Epithelial cell of esophagus (primary cell): ENCODE data around the gene CEP128.

Experiments
- DNase-seq: peaks from one replicate; pipeline ENCODE4 v3.0.0; 2010; ENCODE audit warnings: low read depth
- H3K4me3 ChIP-seq: 2 replicates; pipeline ENCODE4 v1.5.1; 2011; ENCODE audit warnings: mild to moderate bottlenecking, low read length, control low read depth
- TF ChIP-seq, protein P1 (sequence below): IDR thresholded peaks from 2 replicates; pipeline ENCODE4 v1.5.1; 2011; ENCODE audit warnings: low read depth, mild to moderate bottlenecking, low read length, control low read depth, inconsistent platforms; ENCODE audit not compliant: insufficient read depth; ENCODE audit errors: missing control alignments

CEP128 gene

DNA sequence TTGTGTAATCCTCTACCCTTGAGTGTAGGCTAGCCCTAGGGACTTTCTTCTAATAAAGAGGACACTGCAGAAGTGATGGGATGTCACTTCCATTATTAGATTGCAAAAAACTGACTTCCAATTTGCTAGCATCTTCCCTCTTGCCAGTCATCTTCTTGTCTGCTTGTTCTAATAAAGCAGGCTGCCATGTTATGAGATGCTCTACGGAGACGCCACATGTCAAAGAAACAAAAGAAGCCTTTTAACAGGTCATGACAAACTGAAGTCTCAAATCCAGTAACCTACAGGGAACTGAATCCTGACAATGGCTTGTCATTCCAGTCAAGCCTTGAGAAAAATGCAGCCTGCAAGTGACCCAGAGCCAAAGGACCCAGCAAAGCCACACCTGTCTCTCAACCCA is 76.0 kb downstream of the CEP128 start:
- DNase-seq = no peak
- no peak overlapping the region for H3K4me3 ChIP-seq
- TF ChIP-seq, protein P1, sequence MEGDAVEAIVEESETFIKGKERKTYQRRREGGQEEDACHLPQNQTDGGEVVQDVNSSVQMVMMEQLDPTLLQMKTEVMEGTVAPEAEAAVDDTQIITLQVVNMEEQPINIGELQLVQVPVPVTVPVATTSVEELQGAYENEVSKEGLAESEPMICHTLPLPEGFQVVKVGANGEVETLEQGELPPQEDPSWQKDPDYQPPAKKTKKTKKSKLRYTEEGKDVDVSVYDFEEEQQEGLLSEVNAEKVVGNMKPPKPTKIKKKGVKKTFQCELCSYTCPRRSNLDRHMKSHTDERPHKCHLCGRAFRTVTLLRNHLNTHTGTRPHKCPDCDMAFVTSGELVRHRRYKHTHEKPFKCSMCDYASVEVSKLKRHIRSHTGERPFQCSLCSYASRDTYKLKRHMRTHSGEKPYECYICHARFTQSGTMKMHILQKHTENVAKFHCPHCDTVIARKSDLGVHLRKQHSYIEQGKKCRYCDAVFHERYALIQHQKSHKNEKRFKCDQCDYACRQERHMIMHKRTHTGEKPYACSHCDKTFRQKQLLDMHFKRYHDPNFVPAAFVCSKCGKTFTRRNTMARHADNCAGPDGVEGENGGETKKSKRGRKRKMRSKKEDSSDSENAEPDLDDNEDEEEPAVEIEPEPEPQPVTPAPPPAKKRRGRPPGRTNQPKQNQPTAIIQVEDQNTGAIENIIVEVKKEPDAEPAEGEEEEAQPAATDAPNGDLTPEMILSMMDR = no peak

DNA sequence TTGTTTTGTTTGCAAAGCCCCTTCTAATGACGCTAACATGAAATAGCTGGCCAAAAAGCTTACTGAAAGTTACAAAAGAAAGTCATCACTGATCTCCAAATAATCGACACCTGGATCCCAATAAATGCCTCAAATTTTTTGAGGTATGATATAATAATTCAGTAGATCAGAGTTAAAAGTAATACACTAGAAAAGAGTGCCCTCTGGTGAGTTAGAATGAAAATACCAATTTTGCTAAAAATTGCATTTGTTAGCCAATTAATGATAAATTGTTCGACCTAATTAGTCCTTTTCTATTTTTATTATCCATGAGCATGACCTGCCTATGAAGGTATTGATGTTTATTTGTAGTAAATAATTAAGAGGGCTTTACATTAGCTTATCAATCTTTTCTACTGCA is 78.6 kb downstream of the CEP128 start:
- TF ChIP-seq, protein P1 = no peak
- DNase-seq = no peak

DNA sequence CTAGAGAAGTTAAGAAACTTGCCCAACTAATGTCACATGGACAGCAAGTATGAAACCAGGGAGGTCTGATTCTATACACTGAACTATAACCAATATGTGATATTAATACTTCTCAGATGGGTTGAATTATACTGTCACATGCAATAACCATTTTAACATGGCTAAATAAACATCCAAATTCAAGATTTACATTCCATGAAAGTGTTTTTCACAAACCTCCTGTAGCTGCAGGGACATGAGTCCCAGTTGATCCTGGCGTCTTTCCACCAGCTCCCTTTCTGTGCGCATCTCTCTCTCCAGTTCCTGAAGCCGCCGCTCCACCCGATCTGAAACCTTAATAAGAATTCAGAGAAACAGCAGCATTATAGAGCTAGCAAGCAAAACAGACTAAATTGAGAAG is 79.0 kb downstream of the CEP128 start:
- DNase-seq = no peak
- no peak overlapping the region for H3K4me3 ChIP-seq
- TF ChIP-seq, protein P1 = no peak

More for the DNA sequence above, 78.6 kb downstream of the CEP128 start:
- no peak overlapping the region for H3K4me3 ChIP-seq

DNA sequence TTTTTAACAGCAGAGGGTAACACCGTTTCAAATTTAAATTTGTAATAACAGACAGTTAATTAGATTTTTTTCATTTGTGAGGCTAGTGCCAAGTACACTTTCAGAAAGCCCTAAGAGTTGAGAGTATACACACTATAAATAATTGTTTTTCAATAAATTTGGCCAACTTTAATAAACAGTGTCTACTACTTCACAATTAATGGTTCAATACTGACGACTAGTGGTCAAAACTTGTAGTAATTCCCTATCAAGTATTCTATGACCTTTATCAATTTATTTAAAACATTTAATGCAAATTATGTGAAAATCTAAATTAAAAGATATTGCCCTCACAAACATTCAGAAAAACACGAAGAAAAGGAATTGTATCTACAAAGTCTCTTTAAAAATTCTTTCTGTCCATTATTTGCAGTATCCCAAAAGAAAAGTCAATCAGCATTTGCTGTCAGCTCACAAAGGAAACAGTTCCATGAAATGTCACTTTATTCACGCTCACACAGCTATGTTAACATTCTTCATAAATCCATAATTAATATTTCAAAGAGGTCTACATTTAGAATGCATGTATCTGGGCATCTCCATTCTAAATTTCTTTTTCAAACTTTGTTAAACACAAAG is 91.2 kb downstream of the CEP128 start:
- H3K4me3 ChIP-seq = no peak overlapping the region
- TF ChIP-seq, protein P1 = peak; percentile 38
- DNase-seq = peak; percentile 59

DNA sequence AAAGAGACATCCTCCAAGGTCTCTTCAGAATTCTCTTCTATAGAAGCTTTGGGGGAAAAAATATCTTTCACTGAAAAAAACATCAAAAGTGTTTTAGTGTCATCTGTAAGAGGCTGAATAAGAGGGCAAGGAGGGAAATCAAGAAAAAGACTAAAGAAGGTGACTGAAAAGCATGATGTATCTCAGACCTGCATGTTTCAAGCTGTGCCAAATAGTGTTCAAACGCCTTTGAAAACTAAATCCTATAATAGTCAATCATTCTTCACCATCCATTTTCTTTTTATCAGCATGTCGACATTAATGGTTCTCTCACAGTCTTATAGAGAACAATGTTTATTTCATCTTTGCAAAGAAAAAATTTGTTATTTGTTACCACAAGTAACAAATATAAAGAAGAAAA is 94.5 kb downstream of the CEP128 start:
- TF ChIP-seq, protein P1 = no peak
- DNase-seq = no peak
- no peak overlapping the region for H3K4me3 ChIP-seq

DNA sequence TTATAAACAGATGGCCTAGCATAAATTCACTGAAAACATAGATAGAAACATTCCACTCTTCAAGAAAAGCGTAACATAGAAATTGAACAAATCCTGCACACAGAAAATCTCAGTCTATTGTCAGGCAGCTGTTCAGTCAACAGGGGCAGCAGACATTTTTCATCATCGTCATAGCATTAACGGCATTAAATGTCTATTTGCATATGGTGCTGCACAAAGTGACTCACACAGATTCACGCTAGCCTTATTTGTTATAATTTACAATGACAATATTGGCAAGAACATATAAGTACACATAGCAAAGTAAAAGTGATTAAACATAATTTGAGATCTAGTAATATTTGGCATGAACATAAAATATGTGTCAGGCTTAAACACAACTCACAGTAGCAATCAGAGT is 95.7 kb downstream of the CEP128 start:
- no peak overlapping the region for H3K4me3 ChIP-seq
- TF ChIP-seq, protein P1 = no peak
- no peak for DNase-seq

GRCh38 chr14:80844872-80845271 is 96.7 kb downstream of the CEP128 start:
- H3K4me3 ChIP-seq = no peak overlapping the region
- TF ChIP-seq, protein P1 = no peak
- no peak for DNase-seq
